ENCODE measurements around the gene ARSG.
"Not testable (repeated sequence)": the region's sequence is repeated elsewhere in the genome, so short reads cannot be mapped to it uniquely, and the experiment has no call there.

Gene ARSG

DNA sequence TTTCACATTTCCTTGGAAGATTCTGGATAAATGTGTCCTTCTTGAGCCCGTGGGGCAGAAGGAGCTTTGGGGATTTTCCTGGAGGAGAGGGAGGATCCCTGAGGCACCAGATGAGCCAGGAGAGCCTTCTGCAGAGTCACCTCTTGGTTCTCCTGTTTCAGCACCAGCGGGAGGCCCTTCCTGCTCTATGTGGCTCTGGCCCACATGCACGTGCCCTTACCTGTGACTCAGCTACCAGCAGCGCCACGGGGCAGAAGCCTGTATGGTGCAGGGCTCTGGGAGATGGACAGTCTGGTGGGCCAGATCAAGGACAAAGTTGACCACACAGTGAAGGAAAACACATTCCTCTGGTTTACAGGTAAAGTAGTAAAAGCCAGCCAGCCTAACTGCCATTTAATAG lies 77.1 kb downstream of the ARSG start:
- FAIRE-seq: no peak
- DNase-seq (ENCODE audit: low spot score): no peak

DNA sequence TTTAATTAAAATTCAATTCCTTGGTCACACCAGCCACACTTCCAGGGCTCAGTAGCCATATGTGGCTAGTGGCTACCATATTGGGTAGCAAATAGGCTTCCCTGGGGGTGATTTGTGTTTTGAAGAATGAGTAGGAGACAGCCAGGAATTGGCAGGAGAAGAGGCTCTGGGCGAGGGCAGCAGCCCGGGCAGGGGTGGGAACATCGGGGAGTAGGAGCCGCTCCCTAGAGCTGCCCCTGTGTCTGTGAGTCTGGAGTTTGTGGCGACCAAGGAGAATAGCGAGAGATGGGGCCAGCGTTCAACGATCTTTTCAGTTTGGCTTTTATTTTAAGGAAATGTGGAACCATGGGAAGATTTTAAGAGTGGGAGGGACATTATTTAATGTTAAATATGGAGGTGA lies 84.3 kb downstream of the ARSG start:
- DNase-seq (ENCODE audit: low spot score): no peak
- FAIRE-seq: no peak

DNA sequence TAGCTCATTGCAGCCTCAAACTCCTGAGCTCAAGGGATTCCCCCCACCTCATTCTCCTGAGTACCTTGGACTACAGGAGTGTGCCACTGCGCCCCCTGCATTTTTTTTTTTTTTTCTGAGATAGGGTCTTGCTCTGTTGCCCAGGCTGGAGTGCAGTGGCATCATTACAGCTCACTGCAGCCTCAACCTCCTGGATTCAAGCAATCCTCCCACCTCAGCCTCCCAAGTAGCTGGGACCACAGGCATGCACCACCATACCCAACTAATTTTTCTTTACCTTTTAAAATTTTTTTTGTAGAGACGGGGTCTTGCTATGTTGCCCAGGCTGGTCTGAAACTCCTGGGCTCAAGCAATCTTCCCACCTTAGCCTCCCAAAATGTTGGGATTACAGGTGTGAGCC lies 84.9 kb downstream of the ARSG start:
- DNase-seq (ENCODE audit: low spot score); FAIRE-seq: not testable (repeated sequence)

DNA sequence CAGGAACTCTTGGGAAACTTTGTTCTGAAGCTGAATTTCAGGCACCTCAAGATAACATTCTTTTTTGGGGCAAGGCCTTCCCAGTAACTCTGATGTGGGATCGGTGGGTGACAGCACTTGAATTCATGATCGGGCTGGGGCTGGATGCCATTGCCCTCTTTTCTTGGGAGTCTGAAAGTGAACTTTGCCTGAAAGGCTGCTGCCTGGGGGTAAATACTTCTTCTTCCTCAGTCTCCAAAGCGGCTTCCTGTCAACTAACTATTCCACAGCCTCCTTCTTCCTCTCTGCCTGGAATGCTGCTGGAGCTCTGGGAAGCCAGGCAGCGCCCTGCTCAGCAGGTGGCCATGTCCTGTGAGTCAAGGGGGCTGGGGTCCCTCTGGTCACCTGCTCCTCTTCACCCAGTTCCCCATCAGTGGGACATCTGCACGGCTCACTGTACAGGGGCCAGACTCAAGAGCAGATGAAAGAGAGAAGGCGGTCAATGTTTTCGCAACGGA lies 86.5 kb downstream of the ARSG start:
- DNase-seq (ENCODE audit: low spot score) (no peak), FAIRE-seq (no peak)

DNA sequence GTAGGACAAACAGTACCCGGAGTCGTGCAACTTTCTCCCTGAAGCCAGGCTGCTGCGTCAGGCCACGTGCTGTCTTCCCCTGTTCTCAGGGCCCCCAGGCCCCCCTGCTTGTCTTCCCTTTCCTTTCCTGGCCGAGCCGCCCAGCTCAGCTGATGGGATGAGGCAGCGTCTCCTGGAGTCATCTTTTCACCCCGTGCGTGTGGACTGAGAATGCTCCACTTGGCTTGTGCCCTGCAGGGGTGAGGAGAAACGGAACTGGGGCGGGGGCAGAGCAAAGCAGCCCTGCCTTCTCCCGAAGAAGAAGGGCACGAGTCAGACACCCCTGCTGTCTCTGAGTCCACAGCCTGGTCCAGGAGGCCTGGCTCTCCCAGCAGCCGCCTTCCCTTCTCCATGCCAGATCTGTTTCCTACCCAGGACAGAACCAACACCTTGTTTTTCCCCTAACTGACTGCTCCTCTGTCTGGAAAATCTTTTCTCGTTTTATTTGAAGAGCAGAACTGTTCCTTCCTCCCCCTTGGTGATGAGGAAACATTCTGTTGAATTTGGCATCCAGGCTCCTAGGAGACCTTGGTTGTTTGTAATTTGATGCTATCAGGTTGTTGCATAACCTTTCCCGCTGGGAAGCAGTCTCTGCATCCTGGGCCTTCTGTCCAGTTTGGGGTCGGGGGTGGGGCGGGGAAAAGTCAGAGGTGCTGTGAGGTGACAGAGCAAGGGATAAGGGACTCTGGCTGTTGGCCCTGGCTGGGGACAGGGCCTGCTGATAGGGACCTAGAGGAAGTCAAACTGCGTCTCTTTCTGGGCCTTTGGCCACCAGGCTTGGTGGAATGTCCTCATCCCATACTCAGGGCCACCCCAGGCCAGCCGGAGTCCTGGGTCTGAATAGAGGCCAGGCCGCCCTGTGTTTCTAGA lies 87.2 kb downstream of the ARSG start:
- FAIRE-seq (no peak), DNase-seq (ENCODE audit: low spot score) (no peak)

DNA sequence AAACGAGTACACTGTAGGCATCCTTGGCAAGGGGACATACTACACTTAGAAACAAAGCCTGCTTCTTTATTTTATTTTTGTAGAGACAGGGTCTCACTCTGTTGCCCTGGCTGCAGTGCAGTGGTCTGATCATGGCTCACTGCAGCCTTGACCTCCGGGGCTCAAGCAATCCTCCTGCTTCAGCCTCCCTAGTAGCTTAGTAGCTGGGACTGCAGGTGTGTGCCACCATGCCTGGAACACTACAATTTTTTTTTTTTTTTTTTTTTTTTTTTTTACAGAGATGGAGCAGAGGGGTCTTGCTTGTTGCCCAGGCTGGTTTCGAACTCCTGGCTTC lies 87.8 kb downstream of the ARSG start:
- no peak for FAIRE-seq

DNA sequence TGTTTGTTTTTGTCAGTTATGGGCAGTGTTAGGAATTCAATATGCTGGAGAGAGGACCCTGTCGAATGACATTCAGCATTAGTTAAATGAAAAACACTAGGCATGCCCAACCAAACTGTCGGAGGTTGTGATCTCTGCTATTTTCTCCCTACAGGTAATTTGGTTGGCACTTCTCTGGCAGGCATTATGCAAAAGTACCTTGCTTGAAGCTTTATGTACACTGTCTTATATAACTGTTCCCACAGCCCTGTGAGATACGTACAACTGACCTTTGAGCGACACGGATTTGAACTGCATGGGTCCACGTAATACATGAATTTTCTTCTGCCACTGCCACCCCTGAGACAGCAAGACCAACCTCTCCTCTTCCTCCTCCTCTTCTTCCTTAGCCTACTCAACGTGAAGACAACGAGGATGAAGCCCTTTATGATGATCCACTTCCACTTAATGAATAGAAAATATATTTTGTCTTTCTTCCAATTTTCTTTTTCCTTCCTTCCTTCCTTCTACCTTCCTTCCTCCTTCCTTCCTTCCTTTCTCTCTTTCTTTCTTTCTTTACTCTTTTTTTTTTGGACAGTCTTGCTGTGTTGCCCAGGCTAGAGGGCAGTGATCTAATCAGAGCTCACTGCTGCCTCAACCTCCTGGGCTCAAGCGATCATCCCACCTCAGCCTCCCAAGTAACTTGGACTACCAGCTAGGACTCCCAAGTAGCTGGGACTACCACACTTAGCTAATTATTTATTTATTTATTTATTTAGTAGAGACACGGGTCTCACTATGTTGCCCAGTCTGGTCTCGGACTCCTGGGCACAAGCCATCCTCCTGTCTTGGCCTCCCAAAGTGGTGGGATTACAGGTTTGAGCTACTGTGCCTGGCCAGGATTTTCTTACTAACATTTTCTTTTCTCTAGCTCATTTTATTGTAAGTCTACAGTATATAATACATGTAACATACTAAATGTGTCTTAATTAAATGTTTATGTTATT lies 88.7 kb downstream of the ARSG start:
- FAIRE-seq (no peak), DNase-seq (ENCODE audit: low spot score) (no peak)

More for the DNA sequence above, 87.8 kb downstream of the ARSG start:
- no peak for DNase-seq (ENCODE audit: low spot score)

DNA sequence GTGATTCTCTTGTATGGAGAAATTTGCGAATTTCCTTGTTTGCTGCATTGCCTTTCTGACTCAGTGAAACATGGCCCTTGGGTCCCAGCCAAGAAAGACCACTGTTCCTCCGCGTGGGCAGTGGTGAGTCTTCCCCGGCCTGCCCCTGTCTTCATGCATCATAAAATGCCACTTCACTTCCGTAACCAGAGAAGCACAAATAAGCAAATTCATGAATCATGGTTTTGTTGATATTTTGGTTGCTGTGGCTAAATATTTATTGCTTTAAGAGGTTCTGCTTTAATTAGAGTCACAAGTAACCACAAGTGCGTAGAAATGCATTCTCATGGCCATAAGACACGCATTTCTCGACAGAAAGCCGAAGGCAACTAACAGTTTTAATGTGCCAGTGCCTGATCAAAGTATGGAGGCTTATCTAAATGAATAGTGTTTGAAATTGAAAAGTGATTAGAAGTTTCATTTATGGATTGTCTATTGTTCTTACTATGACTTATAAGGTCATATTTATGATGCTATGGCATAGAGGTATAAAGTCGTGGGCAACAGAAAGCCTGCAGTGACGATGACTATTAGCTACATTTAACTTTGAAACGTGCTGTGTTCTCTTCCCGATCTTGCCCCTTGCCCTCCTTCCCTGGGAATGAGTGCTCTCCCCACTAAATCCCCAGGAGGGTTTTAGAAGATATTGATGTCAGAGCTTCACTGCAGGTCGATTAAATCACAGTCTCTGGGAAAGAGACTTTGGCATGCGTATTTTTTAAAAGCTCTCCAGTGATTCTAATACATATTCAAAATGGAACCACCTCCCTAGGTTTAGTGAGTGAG lies 90.0 kb downstream of the ARSG start:
- FAIRE-seq (no peak), DNase-seq (ENCODE audit: low spot score) (peak; percentile 44)

DNA sequence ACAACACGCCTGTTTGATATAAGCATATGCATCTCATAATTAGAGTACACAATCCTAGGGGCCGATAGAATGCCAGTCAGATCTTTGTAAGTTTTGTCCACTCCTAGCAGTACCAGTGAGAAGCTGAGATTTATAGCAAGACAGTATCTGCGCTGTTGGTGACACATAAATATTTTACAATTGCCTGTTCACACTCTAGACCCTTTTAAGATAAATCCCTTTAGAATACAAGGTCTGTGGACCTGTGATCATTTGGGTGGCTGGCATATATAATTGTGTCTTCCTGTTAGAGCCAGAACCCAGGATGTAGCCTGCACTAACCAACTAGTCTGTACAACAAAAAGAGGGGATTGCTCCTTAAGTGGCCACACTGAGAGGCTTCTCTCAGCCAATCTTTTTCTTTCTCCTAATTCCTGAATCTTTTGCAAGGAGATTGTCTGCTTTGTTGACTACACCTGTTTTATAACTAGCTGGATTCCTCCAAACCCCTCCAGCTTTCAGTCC lies 91.3 kb downstream of the ARSG start:
- DNase-seq (ENCODE audit: low spot score): no peak
- no peak for FAIRE-seq

DNA sequence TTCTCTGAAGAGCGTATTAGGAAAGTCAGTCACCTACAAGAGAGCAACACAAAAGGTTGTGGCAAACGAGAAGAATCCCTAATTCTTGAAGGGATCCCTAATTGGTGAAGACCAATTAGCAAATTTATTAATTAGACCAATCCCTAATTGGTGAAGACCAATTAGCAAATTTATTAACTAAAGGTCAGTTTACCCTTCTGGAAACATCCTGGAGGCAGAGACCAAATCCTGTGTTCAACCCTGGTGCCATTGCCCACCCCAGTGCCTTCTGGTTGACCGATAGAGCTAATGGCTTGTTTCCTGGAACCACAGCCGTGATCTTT lies 91.8 kb downstream of the ARSG start:
- DNase-seq (ENCODE audit: low spot score): no peak
- FAIRE-seq: no peak

DNA sequence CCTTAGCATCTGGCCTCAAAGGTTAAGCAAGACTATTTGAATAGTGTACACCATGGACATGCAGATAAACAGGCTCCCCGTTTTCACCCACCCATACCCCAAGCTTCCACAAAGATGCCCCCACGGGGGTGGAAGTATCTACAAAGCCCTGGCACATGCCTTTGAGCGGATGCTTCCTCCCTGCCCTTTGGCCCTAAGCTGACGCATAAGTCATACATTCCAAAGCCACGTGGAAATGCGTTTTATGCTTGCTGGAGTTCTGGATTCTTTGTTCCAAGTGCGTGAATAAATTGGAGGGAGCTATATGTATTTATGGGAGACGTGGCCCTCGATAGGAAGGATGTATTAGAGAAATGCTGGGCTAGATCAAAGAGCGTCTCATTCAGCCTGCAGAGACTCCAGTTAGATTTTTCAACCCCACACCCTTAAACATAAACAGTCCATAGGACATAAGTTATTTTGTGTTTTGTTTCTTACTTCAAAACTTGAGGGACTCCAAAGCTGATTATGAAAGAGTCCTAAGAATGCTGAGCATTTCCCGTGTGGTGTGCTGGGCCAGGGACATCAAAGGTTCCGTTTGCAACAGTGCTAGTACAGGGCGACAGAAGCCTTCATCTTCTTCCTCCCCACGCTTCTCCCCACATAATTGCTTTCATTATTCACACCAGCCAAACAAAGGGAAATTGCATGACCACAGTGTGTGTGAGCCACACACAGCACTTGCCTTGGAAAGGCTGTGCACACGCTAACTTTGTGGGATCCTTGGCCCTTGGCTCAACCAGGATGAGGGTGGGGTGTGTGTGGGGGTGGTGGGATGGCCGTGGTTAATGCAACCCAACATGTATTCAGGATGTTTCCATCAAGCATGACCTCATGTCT lies 92.4 kb downstream of the ARSG start:
- DNase-seq (ENCODE audit: low spot score) (peak; percentile 56), FAIRE-seq (no peak)

DNA sequence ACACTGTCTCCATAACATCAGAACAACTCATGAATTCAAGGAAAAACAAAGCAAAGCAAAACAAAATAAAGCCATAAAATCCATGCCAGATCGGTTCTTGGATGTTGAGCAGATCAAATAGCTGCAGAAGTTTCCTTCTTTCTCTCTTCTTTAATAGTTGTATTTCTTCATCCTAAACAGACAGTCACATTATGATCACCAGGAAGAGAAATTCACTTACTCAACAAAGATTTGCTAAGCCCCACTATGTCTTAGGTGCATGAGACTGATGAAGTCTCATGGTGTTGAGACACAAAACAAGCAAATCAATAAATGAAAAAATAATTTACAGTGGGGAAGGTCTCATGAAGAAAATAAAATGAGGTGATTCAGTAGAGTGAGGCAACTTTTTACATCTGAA lies 93.2 kb downstream of the ARSG start:
- no peak for FAIRE-seq
- DNase-seq (ENCODE audit: low spot score): no peak

DNA sequence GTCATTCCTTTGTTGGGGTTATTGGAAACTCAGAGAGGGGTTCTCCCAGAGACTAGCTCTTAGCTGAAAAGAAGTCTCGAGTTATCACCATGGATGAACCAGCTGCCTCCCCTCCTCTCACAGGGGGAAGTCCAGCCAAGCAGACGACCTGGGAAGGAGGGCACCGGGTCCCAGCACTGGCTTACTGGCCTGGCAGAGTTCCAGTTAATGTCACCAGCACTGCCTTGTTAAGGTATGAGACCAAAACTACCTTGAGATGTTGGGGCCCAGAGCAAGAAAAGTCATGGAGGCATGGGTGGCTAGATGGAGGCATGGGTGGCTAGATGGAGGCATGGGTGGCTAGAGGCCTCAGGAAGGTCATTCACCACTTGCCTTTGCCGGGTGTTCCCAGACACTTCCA lies 93.6 kb downstream of the ARSG start:
- DNase-seq (ENCODE audit: low spot score) (no peak), FAIRE-seq (no peak)

DNA sequence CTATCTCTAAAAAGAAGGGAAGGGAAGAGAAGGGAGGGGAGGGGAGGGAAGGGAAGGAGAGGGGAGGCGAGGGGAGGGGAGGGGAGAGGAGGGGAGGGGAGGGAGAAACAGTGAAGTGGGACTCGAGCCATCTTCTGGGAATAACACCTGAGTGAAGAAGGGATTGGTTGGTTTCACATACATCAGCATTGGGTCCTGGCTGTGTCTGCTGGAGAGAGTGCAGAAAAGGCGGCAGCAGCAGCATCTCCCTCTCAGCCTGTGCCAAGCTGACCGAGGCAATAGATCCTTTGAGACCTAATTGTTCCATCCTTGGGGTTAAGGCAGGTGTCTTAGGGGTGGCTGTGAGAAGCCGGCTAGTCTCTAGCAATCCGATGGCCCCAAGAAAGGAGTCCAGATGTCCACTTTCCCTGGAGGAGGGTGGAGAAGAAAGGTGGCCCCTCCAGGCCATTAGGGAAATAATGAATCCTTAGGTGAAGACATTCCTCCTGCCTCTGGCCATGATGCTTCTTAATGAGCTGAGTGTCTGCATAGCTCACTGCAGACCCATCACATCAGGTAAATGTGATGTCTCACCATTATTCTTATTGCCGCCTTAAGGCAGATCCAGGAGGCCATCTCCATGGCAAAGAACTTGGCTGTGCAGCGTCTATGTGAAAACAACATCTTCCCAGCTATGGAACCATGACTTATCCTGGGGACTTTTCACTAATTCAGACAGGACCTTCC lies 94.4 kb downstream of the ARSG start:
- no peak for FAIRE-seq

DNA sequence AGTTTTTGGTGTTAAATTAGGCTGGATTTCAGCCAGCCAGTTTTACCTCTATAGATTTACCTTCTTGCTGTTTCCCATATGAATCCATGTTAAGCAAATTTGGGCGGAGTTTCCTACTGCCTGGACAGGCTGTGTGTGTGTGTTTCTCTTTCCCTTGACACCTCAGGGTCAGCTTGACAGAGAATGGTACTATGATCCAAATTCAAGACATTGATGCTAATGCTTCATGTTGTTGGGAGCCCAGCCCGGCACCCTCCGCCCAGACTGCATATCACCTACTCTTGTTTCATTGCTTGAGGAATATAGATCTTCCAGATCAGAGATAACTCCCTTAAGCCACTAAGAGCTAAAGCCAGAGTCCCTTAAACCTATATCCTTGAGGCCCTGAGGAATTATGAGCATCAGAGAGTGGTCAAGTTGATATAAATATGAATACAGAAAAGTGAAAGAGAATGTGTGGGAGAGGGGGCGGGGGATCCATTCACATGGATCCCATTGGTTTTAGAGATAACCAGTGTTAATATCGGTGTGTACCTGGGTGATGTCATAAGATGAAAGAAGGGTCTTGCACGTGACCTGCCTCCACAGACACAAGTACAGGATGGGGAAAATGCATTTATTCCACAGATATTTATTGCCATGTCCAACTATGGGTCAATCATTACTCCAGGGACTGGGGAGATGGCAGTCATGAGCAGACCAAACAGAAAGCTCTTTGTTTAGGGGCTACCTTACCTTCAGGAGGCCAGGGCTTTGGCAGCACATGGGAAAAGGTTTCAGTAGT lies 96.3 kb downstream of the ARSG start:
- FAIRE-seq (no peak), DNase-seq (ENCODE audit: low spot score) (no peak)

More for the DNA sequence above, 94.4 kb downstream of the ARSG start:
- DNase-seq (ENCODE audit: low spot score): no peak

DNA sequence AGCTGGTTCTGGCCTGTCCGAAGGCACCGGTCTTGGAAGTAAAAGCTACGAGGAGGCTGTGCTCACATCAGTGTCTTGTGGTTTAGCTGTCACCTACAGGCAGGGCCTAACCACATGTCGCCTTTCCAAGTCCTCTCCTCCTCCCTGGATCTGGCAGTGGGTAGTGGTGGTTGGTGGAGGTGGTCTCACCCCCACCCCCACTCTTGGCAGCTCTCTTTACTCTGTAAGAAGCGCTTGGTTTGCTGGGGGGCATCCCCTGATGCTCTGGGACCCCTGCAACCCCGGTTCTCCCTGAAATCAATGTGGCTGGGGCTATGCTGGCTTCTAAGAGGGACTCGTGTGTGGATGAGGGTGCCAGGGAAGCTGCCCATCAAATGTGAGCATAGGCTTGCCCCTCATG lies 97.7 kb downstream of the ARSG start:
- FAIRE-seq (no peak), DNase-seq (ENCODE audit: low spot score) (no peak)

DNA sequence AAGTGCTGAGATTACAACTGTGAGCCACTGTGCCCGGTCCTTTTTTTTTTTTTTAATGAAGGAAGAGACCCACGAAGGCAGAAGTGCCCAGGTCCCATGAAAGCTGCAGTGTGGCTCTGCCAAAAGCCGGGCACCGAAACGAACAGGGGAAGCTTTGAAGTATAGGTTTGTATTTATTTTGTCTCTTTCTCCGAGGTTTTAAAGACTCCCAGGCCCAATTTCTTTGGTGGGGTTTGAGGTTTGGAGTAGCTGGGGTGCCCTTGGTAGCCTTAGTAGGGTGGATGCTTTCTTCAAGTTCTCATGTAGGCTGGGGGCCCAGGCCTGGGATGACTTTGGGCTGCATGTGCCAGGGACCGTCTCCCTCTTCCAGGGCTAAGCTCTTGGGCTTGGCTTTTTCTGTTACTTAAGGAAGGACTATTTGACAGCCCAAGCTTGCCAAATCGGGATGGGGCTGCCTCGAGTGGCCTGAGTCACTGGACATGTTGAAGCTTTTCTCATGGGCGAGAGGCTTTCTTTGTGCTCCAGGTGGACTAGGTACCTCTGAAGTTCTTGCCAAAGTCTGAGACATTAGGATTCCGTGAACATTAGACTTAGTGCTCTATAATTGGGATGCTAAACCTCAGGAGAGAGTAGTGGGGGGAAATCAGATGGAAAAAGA lies 99.7 kb downstream of the ARSG start:
- DNase-seq (ENCODE audit: low spot score) (no peak), FAIRE-seq (no peak)

DNA sequence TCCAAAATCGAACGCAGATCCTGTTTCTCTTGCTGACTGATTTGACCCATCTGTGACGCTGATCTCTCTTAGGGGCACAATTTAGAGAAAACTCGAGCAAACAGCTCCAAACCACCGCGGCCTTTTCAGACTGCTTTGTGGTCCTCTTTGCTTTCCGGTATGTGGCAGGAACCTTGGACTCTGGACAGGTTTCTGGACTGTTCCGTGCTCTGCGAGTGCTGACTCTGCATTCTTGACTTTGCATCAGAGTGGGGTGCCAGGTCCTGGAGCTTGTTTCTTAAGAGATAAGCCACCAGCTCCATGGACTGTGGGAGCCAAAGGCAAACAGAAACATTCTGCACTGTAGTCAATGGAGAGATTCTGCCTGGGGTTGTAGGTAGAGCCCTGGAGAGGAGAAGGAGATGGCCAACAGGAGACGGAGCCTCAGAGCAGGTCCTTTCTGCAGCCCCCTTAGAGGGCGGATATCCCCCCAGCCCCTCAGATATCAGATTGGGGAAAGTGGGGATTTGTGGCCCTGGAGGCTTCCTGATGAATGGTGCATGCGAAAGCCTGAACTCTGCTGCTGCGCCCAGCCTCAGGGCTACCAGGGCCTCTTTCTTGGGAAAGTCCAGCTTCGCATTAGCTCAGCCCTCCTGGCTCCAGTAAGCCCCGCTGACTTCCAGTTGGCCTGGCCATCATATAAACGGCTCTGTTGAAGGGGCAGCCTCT lies 100.4 kb downstream of the ARSG start:
- FAIRE-seq: no peak

More for the DNA sequence above, 100.4 kb downstream of the ARSG start:
- DNase-seq (ENCODE audit: low spot score): no peak

All from RCC 7860 (cell line).